Measurements from ENCODE around the gene ZNF519.
A peak's percentile ranks its signal among the peaks of the same experiment; 100 is the strongest.
"Not testable (repeated sequence)": the region's sequence is repeated elsewhere in the genome, so short reads cannot be mapped to it uniquely, and the experiment has no call there.

Gene ZNF519

GRCh38 chr18:14132271-14132700, at the start of gene ZNF519:
Gene ZNF519, minus strand, starts transcription at chr18:14132435. Its CDS starts 158 bp downstream, at chr18:14132277.
- DNase-seq = peak; percentile 94

GRCh38 chr18:14179306-14179705, 47.1 kb upstream of the ZNF519 start:
- DNase-seq = no peak

- DNase-seq = peak; percentile 85
Measured at GRCh38 chr18:14178321-14179196, 46.3 kb upstream of the ZNF519 start.

- not testable (repeated sequence) for DNase-seq
Measured at GRCh38 chr18:14177540-14178320, 45.5 kb upstream of the ZNF519 start.

GRCh38 chr18:14175404-14175803, 43.2 kb upstream of the ZNF519 start:
- not testable (repeated sequence) for DNase-seq

GRCh38 chr18:14174706-14175085, 42.5 kb upstream of the ZNF519 start:
- DNase-seq = no peak

- DNase-seq = not testable (repeated sequence)
Measured at GRCh38 chr18:14174002-14174705, 41.9 kb upstream of the ZNF519 start.

GRCh38 chr18:14173116-14173951, 41.1 kb upstream of the ZNF519 start:
- DNase-seq = not testable (repeated sequence)

- not testable (repeated sequence) for DNase-seq
Measured at GRCh38 chr18:14172142-14173115, 40.2 kb upstream of the ZNF519 start.

- DNase-seq = not testable (repeated sequence)
Measured at GRCh38 chr18:14171301-14172141, 39.3 kb upstream of the ZNF519 start.

- DNase-seq = not testable (repeated sequence)
Measured at GRCh38 chr18:14170367-14171036, 38.3 kb upstream of the ZNF519 start.

GRCh38 chr18:14162915-14163314, 30.7 kb upstream of the ZNF519 start:
- not testable (repeated sequence) for DNase-seq

GRCh38 chr18:14151564-14152113, 19.4 kb upstream of the ZNF519 start:
- DNase-seq = not testable (repeated sequence)

- not testable (repeated sequence) for DNase-seq
Measured at GRCh38 chr18:14150766-14151165, 18.5 kb upstream of the ZNF519 start.

GRCh38 chr18:14149916-14150420, 17.7 kb upstream of the ZNF519 start:
- DNase-seq = not testable (repeated sequence)

- DNase-seq = not testable (repeated sequence)
Measured at GRCh38 chr18:14149121-14149850, 17.1 kb upstream of the ZNF519 start.

- DNase-seq = not testable (repeated sequence)
Measured at GRCh38 chr18:14147935-14148865, 16.0 kb upstream of the ZNF519 start.
